ENCODE data around the gene ARMC7.

The ARMC7 gene

DNA sequence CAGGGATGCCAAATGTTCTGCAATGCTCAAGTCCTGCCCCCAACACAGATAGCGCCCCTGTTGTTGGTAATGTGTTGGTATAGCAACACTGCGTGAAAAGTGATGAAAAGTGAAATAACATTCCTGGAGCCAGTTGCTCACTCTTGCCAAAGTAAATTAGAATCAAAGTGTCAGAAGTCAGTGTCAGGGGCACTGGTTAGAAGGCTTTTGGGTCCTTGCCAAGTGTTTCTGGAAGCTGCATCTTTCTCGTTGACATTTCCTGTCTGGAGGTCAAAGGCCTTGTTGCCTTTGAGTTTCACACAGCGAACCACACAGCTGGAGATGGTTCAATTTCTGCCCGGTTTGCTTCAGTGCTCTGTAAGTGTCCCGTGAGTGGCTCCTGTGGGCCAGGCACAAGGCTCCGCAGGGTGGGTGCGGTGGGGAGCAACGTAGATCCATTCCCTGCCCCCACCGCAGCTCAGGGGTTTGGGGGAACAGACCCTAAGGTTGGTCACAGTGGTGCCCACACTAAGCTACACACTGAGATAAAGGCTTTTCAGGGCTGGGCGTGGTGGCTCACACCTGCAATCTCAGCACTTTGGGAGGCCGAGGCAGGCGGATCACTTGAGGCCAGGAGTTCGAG, 25.6 kb upstream of the ARMC7 start:
- Histone ChIP-seq H3K14ac (ENCODE audit: low read length) (no peak overlapping the region), H2BK5ac (ENCODE audit: low read depth, low read length, poor library complexity) (peak overlapping the region; percentile 1), H2BK12ac (ENCODE audit: low read length) (peak overlapping the region; percentile 81), H3K4me1 (ENCODE audit: control insufficient read depth in 1 of 2, insufficient read depth in 2 of 2, low read length in 2 of 2) (peaks cover 27 to 39% of the 10 kb centered on the region in 2 experiments), H3K27ac (ENCODE audit: low read depth, low read length) (no peak overlapping the region), H4K12ac (ENCODE audit: low read depth, low read length) (no peak overlapping the region), H2AFZ (ENCODE audit: insufficient read depth, low read length, poor library complexity) (no peak overlapping the region), H3K27me3 (ENCODE audit: insufficient read depth, low read length) (no peaks in the 10 kb centered on the region), H4K91ac (ENCODE audit: low read depth, low read length) (peak overlapping the region; percentile 1), H3K36me3 (ENCODE audit: control insufficient read depth in 1 of 2, insufficient read depth in 2 of 2, low read length in 2 of 2) (no peaks in the 10 kb centered on the region), H3K79me1 (ENCODE audit: low read length) (peaks cover 22% of the 10 kb centered on the region), H2AK5ac (ENCODE audit: low read length) (peak overlapping the region; percentile 81), H3K4me3 (ENCODE audit: low read depth, low read length) (no peak overlapping the region), H3K4me2 (ENCODE audit: low read length) (no peak overlapping the region), H2BK120ac (ENCODE audit: insufficient read depth, low read length, poor library complexity) (no peak overlapping the region), H3K23ac (ENCODE audit: low read length) (no peak overlapping the region), H3K4ac (ENCODE audit: low read depth, low read length) (no peak overlapping the region), H3K18ac (ENCODE audit: low read length) (peak overlapping the region; percentile 22), H3K9ac (ENCODE audit: low read length) (no peak overlapping the region), H4K8ac (ENCODE audit: low read depth, low read length) (no peak overlapping the region), H3K79me2 (ENCODE audit: control insufficient read depth, insufficient read depth, low read length, poor library complexity) (peaks cover 15% of the 10 kb centered on the region), H3K9me3 (ENCODE audit: insufficient read depth, low read depth, low read length) (no peaks in the 10 kb centered on the region)
- no CpG with 5 or more reads among the region's 14 CpGs for WGBS (ENCODE audit: extremely low coverage, insufficient coverage, insufficient read length)
- no peak for DNase-seq

GRCh38 chr17:75086496-75087181, 23.1 kb upstream of the ARMC7 start:
- peaks cover 25% of the 10 kb centered on the region for H3K79me1 ChIP-seq (ENCODE audit: low read length)
- H2AFZ ChIP-seq (ENCODE audit: insufficient read depth, low read length, poor library complexity): no peak overlapping the region
- no peak overlapping the region for H3K27ac ChIP-seq (ENCODE audit: low read depth, low read length)
- no peak overlapping the region for H3K4me3 ChIP-seq (ENCODE audit: low read depth, low read length)
- WGBS (ENCODE audit: extremely low coverage, insufficient coverage, insufficient read length): 100% methylated on average over 1 of the region's 15 CpGs
- no peak for DNase-seq
- H4K91ac ChIP-seq (ENCODE audit: low read depth, low read length): peak overlapping the region; percentile 90
- H2BK12ac ChIP-seq (ENCODE audit: low read length): peak overlapping the region; percentile 78
- H4K12ac ChIP-seq (ENCODE audit: low read depth, low read length): no peak overlapping the region
- H3K9ac ChIP-seq (ENCODE audit: low read length): no peak overlapping the region
- peaks cover 34 to 47% of the 10 kb centered on the region in 2 experiments for H3K4me1 ChIP-seq (ENCODE audit: control insufficient read depth in 1 of 2, insufficient read depth in 2 of 2, low read length in 2 of 2)
- H4K8ac ChIP-seq (ENCODE audit: low read depth, low read length): peak overlapping the region; percentile 2
- H3K4ac ChIP-seq (ENCODE audit: low read depth, low read length): no peak overlapping the region
- H3K36me3 ChIP-seq (ENCODE audit: control insufficient read depth in 1 of 2, insufficient read depth in 2 of 2, low read length in 2 of 2): no peaks in the 10 kb centered on the region
- peaks cover 17% of the 10 kb centered on the region for H3K79me2 ChIP-seq (ENCODE audit: control insufficient read depth, insufficient read depth, low read length, poor library complexity)
- H2BK120ac ChIP-seq (ENCODE audit: insufficient read depth, low read length, poor library complexity): peak overlapping the region; percentile 21
- H3K23ac ChIP-seq (ENCODE audit: low read length): no peak overlapping the region
- peak overlapping the region; percentile 27 for H3K14ac ChIP-seq (ENCODE audit: low read length)
- no peak overlapping the region for H3K4me2 ChIP-seq (ENCODE audit: low read length)
- H2AK5ac ChIP-seq (ENCODE audit: low read length): peak overlapping the region; percentile 16
- H3K27me3 ChIP-seq (ENCODE audit: insufficient read depth, low read length): no peaks in the 10 kb centered on the region
- H3K9me3 ChIP-seq (ENCODE audit: insufficient read depth, low read depth, low read length): no peaks in the 10 kb centered on the region
- peak overlapping the region; percentile 8 for H3K18ac ChIP-seq (ENCODE audit: low read length)
- H2BK5ac ChIP-seq (ENCODE audit: low read depth, low read length, poor library complexity): peak overlapping the region; percentile 5

GRCh38 chr17:75087182-75087557, 22.6 kb upstream of the ARMC7 start:
- Histone ChIP-seq H4K12ac (ENCODE audit: low read depth, low read length) (peak overlapping the region; percentile 65), H3K14ac (ENCODE audit: low read length) (peak overlapping the region; percentile 83), H4K8ac (ENCODE audit: low read depth, low read length) (peak overlapping the region; percentile 93), H3K18ac (ENCODE audit: low read length) (peak overlapping the region; percentile 85), H3K4me1 (ENCODE audit: control insufficient read depth in 1 of 2, insufficient read depth in 2 of 2, low read length in 2 of 2) (peaks cover 39 to 51% of the 10 kb centered on the region in 2 experiments), H3K4me3 (ENCODE audit: low read depth, low read length) (peak overlapping the region; percentile 48), H3K9me3 (ENCODE audit: insufficient read depth, low read depth, low read length) (no peaks in the 10 kb centered on the region), H3K27ac (ENCODE audit: low read depth, low read length) (peak overlapping the region; percentile 100), H2BK5ac (ENCODE audit: low read depth, low read length, poor library complexity) (peak overlapping the region; percentile 79), H3K79me2 (ENCODE audit: control insufficient read depth, insufficient read depth, low read length, poor library complexity) (peaks cover 17% of the 10 kb centered on the region), H2AK5ac (ENCODE audit: low read length) (peak overlapping the region; percentile 88), H3K36me3 (ENCODE audit: control insufficient read depth in 1 of 2, insufficient read depth in 2 of 2, low read length in 2 of 2) (no peaks in the 10 kb centered on the region), H3K27me3 (ENCODE audit: insufficient read depth, low read length) (no peaks in the 10 kb centered on the region), H2AFZ (ENCODE audit: insufficient read depth, low read length, poor library complexity) (peak overlapping the region; percentile 80), H3K4ac (ENCODE audit: low read depth, low read length) (peak overlapping the region; percentile 71), H3K4me2 (ENCODE audit: low read length) (peak overlapping the region; percentile 66), H3K79me1 (ENCODE audit: low read length) (peaks cover 25% of the 10 kb centered on the region), H2BK12ac (ENCODE audit: low read length) (peak overlapping the region; percentile 34), H4K91ac (ENCODE audit: low read depth, low read length) (peak overlapping the region; percentile 90), H3K23ac (ENCODE audit: low read length) (no peak overlapping the region), H2BK120ac (ENCODE audit: insufficient read depth, low read length, poor library complexity) (peak overlapping the region; percentile 82), H3K9ac (ENCODE audit: low read length) (peak overlapping the region; percentile 66)
- no peak for DNase-seq
- WGBS (ENCODE audit: extremely low coverage, insufficient coverage, insufficient read length): no CpG with 5 or more reads among the region's 12 CpGs

DNA sequence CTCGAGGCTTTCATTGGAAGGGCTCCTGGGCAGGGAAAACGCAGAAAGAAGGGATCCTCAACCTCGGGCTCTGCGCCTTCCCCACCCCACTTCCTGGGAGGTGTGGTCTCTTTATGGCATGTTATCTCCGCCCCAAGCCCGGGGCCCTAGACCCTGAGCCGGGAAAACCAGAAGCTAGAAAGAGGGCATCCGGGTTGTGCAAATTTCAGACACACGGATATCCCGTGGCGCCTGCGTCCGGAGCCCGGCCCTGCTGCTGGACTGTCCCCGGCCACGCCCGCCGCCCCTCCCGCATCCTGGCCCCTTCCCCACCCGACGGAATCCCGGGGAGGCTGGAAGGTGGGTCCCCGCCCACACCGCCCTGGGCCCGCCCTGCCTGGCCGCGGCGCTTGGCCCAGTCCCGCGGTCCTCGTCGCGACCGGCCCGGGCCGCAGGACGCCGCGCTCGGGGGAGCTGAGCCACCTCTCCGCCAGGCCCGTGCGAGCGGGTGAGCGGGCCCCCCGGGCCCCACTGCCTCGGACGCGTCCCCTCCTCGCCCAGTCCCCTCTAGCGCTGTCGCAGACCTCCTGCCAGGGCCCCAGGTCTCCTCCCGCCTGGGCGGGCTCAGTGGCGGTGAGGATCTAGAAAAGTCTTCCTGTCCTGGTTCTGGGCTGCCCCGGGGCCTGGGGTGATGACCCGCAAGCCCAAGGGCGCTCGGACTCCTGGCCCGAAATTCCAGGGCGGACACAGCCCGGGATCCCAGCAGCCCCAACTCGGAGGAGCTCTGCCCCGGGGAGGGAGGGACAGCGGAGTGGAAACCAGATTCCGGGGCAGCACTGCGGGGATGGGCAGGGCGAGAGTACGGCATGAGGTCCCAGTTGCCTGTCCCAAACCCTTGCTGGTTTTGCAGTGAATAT, 22.0 kb upstream of the ARMC7 start, which contains the start of gene SLC16A5:
Gene SLC16A5 (plus strand): TSS at position 397 of the 896 bp plus-strand sequence. CDS start 5,683 bp downstream, outside the sequence.
- peak within 1 kb of the TSS; percentile 91 for H2BK12ac ChIP-seq (ENCODE audit: low read length)
- peak within 1 kb of the TSS; percentile 98 for H2BK120ac ChIP-seq (ENCODE audit: insufficient read depth, low read length, poor library complexity)
- peak within 1 kb of the TSS; percentile 99 for H2BK5ac ChIP-seq (ENCODE audit: low read depth, low read length, poor library complexity)
- peak within 1 kb of the TSS; percentile 96 for H2AK5ac ChIP-seq (ENCODE audit: low read length)
- no peaks in the 10 kb centered on the region for H3K27me3 ChIP-seq (ENCODE audit: insufficient read depth, low read length)
- peak within 1 kb of the TSS; percentile 78 for H3K4me3 ChIP-seq (ENCODE audit: low read depth, low read length)
- DNase-seq: peak; percentile 97
- peaks cover 23% of the 10 kb centered on the region for H3K79me1 ChIP-seq (ENCODE audit: low read length)
- no peaks in the 10 kb centered on the region for H3K36me3 ChIP-seq (ENCODE audit: control insufficient read depth in 1 of 2, insufficient read depth in 2 of 2, low read length in 2 of 2)
- H3K4me1 ChIP-seq (ENCODE audit: control insufficient read depth in 1 of 2, insufficient read depth in 2 of 2, low read length in 2 of 2): peaks cover 44 to 51% of the 10 kb centered on the region in 2 experiments
- no CpG with 5 or more reads among the region's 69 CpGs for WGBS (ENCODE audit: extremely low coverage, insufficient coverage, insufficient read length)
- peak within 1 kb of the TSS; percentile 99 for H4K12ac ChIP-seq (ENCODE audit: low read depth, low read length)
- peak within 1 kb of the TSS; percentile 84 for H2AFZ ChIP-seq (ENCODE audit: insufficient read depth, low read length, poor library complexity)
- no peaks in the 10 kb centered on the region for H3K9me3 ChIP-seq (ENCODE audit: insufficient read depth, low read depth, low read length)
- peak within 1 kb of the TSS; percentile 99 for H3K14ac ChIP-seq (ENCODE audit: low read length)
- peak within 1 kb of the TSS; percentile 98 for H3K18ac ChIP-seq (ENCODE audit: low read length)
- peaks cover 17% of the 10 kb centered on the region for H3K79me2 ChIP-seq (ENCODE audit: control insufficient read depth, insufficient read depth, low read length, poor library complexity)
- H3K4me2 ChIP-seq (ENCODE audit: low read length): peak within 1 kb of the TSS; percentile 66
- peak within 1 kb of the TSS; percentile 97 for H3K4ac ChIP-seq (ENCODE audit: low read depth, low read length)
- H4K91ac ChIP-seq (ENCODE audit: low read depth, low read length): peak within 1 kb of the TSS; percentile 100
- H4K8ac ChIP-seq (ENCODE audit: low read depth, low read length): peak within 1 kb of the TSS; percentile 99
- peak within 1 kb of the TSS; percentile 93 for H3K9ac ChIP-seq (ENCODE audit: low read length)
- no peak within 1 kb of the TSS for H3K23ac ChIP-seq (ENCODE audit: low read length)
- H3K27ac ChIP-seq (ENCODE audit: low read depth, low read length): peak within 1 kb of the TSS; percentile 100

Data from trophoblast cell (in vitro differentiated cells and primary cell).